Trophoblast cell (in vitro differentiated cells and primary cell): ENCODE results near the gene STK10.
"Not testable (repeated sequence)": the region's sequence is repeated elsewhere in the genome, so short reads cannot be mapped to it uniquely, and the experiment has no call there.

Experiments used
- DNase-seq, 2 donors: peaks; one replicate each; pipeline ENCODE4 v3.0.0-alpha.2; 2016
- H2AFZ ChIP-seq: 2 replicates; pipeline ENCODE4 v1.6.1; 2013; ENCODE audit warnings: low read length, moderate library complexity, mild to moderate bottlenecking; ENCODE audit not compliant: insufficient read depth, poor library complexity
- H2AK5ac ChIP-seq: 2 replicates; pipeline ENCODE4 v1.6.1; 2013; ENCODE audit warnings: mild to moderate bottlenecking, low read length
- H2BK120ac ChIP-seq: 2 replicates; pipeline ENCODE4 v1.6.1; 2013; ENCODE audit warnings: low read length, mild to moderate bottlenecking, moderate library complexity; ENCODE audit not compliant: insufficient read depth, poor library complexity
- H2BK12ac ChIP-seq: 2 replicates; pipeline ENCODE4 v1.6.1; 2013; ENCODE audit warnings: mild to moderate bottlenecking, low read length, moderate library complexity
- H2BK5ac ChIP-seq: 2 replicates; pipeline ENCODE4 v1.6.1; 2013; ENCODE audit warnings: low read length, low read depth, moderate library complexity, mild to moderate bottlenecking; ENCODE audit not compliant: poor library complexity
- H3K14ac ChIP-seq: 2 replicates; pipeline ENCODE4 v1.6.1; 2013; ENCODE audit warnings: mild to moderate bottlenecking, low read length
- H3K18ac ChIP-seq: 2 replicates; pipeline ENCODE4 v1.6.1; 2013; ENCODE audit warnings: mild to moderate bottlenecking, low read length
- H3K23ac ChIP-seq: 2 replicates; pipeline ENCODE4 v1.6.1; 2013; ENCODE audit warnings: low read length
- H3K27ac ChIP-seq: 2 replicates; pipeline ENCODE4 v1.5.1; 2013; ENCODE audit warnings: low read depth, mild to moderate bottlenecking, inconsistent platforms, low read length, moderate library complexity
- H3K27me3 ChIP-seq: 2 replicates; pipeline ENCODE4 v1.6.1; 2013; ENCODE audit warnings: inconsistent platforms, mild to moderate bottlenecking, low read length, moderate library complexity; ENCODE audit not compliant: insufficient read depth
- H3K36me3 ChIP-seq, 2 experiments: 1 replicate in 1 of 2; 2 replicates in 1 of 2; pipeline ENCODE4 v1.6.1; 2013; ENCODE audit warnings: low read length in 2 of 2, mild to moderate bottlenecking in 2 of 2, moderate library complexity in 1 of 2; ENCODE audit not compliant: insufficient read depth in 2 of 2, control insufficient read depth in 1 of 2
- H3K4ac ChIP-seq: 2 replicates; pipeline ENCODE4 v1.6.1; 2013; ENCODE audit warnings: low read depth, mild to moderate bottlenecking, low read length, moderate library complexity
- H3K4me1 ChIP-seq, 2 experiments: 1 replicate in 1 of 2; 2 replicates in 1 of 2; pipeline ENCODE4 v1.6.1; 2013; ENCODE audit warnings: low read length in 2 of 2, mild to moderate bottlenecking in 2 of 2, moderate library complexity in 1 of 2; ENCODE audit not compliant: insufficient read depth in 2 of 2, control insufficient read depth in 1 of 2
- H3K4me2 ChIP-seq: 2 replicates; pipeline ENCODE4 v1.6.1; 2013; ENCODE audit warnings: inconsistent platforms, mild to moderate bottlenecking, low read length, moderate library complexity
- H3K4me3 ChIP-seq: 2 replicates; pipeline ENCODE4 v1.5.1; 2013; ENCODE audit warnings: mild to moderate bottlenecking, low read depth, low read length, inconsistent platforms
- H3K79me1 ChIP-seq: one replicate; pipeline ENCODE4 v1.6.1; 2013; ENCODE audit warnings: low read length
- H3K79me2 ChIP-seq: 2 replicates; pipeline ENCODE4 v1.6.1; 2013; ENCODE audit warnings: low read length, mild to moderate bottlenecking; ENCODE audit not compliant: control insufficient read depth, insufficient read depth, poor library complexity
- H3K9ac ChIP-seq: 2 replicates; pipeline ENCODE4 v1.6.1; 2013; ENCODE audit warnings: mild to moderate bottlenecking, low read length
- H3K9me3 ChIP-seq: 2 replicates; pipeline ENCODE4 v1.6.1; 2013; ENCODE audit warnings: low read depth, mild to moderate bottlenecking, control low read depth, inconsistent platforms, low read length; ENCODE audit not compliant: insufficient read depth
- H4K12ac ChIP-seq: 2 replicates; pipeline ENCODE4 v1.6.1; 2013; ENCODE audit warnings: low read depth, mild to moderate bottlenecking, low read length, moderate library complexity
- H4K8ac ChIP-seq: 2 replicates; pipeline ENCODE4 v1.6.1; 2013; ENCODE audit warnings: low read depth, mild to moderate bottlenecking, low read length, moderate library complexity
- H4K91ac ChIP-seq: one replicate; pipeline ENCODE4 v1.6.1; 2013; ENCODE audit warnings: low read depth, mild to moderate bottlenecking, low read length, moderate library complexity
- WGBS: extraction: QIAGEN DNeasy Blood & Tissue Kit; methylation state at CpG from one replicate; pipeline ENCODE4 v1.1.7; 2013; ENCODE audit warnings: missing lambda C conversion rate; ENCODE audit not compliant: insufficient read length, insufficient coverage; ENCODE audit errors: extremely low coverage; 5-methylcytosine and 5-hydroxymethylcytosine counted together

The STK10 gene

GRCh38 chr5:172207511-172207910 is 19.5 kb upstream of the STK10 start:
- Histone ChIP-seq H3K79me2 (no peaks in the 10 kb centered on the region), H3K23ac (no peak overlapping the region), H3K4me3 (no peak overlapping the region), H3K79me1 (no peaks in the 10 kb centered on the region), H4K8ac (no peak overlapping the region), H2BK5ac (no peak overlapping the region), H4K12ac (no peak overlapping the region), H3K27ac (no peak overlapping the region), H3K9ac (no peak overlapping the region), H3K4ac (no peak overlapping the region), H2AFZ (no peak overlapping the region), H2AK5ac (no peak overlapping the region), H3K27me3 (no peaks in the 10 kb centered on the region), H4K91ac (no peak overlapping the region), H3K14ac (no peak overlapping the region), H3K9me3 (no peaks in the 10 kb centered on the region), H3K4me1 (no peaks in the 10 kb centered on the region), H3K4me2 (no peak overlapping the region), H3K36me3 (peaks cover 6 to 9% of the 10 kb centered on the region in 2 experiments), H2BK120ac (no peak overlapping the region), H3K18ac (no peak overlapping the region), H2BK12ac (no peak overlapping the region)
- no CpG with 5 or more reads among the region's 3 CpGs for WGBS
- no peak for DNase-seq

GRCh38 chr5:172205984-172206383 is 18.0 kb upstream of the STK10 start:
- H3K4me3 ChIP-seq, DNase-seq, H2BK120ac ChIP-seq, H3K27ac ChIP-seq, H3K4me2 ChIP-seq, H3K79me1 ChIP-seq, H3K4me1 ChIP-seq, H3K9me3 ChIP-seq, H3K23ac ChIP-seq, H2AFZ ChIP-seq, H2BK12ac ChIP-seq, H4K8ac ChIP-seq, H2AK5ac ChIP-seq, H4K91ac ChIP-seq, H3K27me3 ChIP-seq, H3K4ac ChIP-seq, H3K18ac ChIP-seq, H3K14ac ChIP-seq, H3K36me3 ChIP-seq, H3K9ac ChIP-seq, H3K79me2 ChIP-seq, H2BK5ac ChIP-seq, H4K12ac ChIP-seq: not testable (repeated sequence)
- WGBS, result no CpG with 5 or more reads among the region's 11 CpGs

GRCh38 chr5:172200476-172200875 is 12.5 kb upstream of the STK10 start:
- Histone ChIP-seq H3K18ac (no peak overlapping the region), H4K91ac (no peak overlapping the region), H3K4me2 (no peak overlapping the region), H3K27me3 (no peaks in the 10 kb centered on the region), H3K14ac (no peak overlapping the region), H3K9me3 (peaks cover 1% of the 10 kb centered on the region), H3K9ac (no peak overlapping the region), H2AK5ac (no peak overlapping the region), H2BK5ac (no peak overlapping the region), H2BK12ac (no peak overlapping the region), H3K23ac (no peak overlapping the region), H3K27ac (no peak overlapping the region), H3K79me1 (no peaks in the 10 kb centered on the region), H2AFZ (no peak overlapping the region), H4K8ac (no peak overlapping the region), H3K36me3 (peaks cover 0 to 1% of the 10 kb centered on the region in 2 experiments), H3K79me2 (no peaks in the 10 kb centered on the region), H2BK120ac (no peak overlapping the region), H3K4me1 (no peaks in the 10 kb centered on the region), H3K4ac (no peak overlapping the region), H4K12ac (no peak overlapping the region), H3K4me3 (no peak overlapping the region)
- no CpG with 5 or more reads among the region's 6 CpGs for WGBS
- no peak for DNase-seq

- WGBS, result no CpG with 5 or more reads among the region's 10 CpGs
- Histone ChIP-seq H3K23ac (no peak overlapping the region), H3K27me3 (no peaks in the 10 kb centered on the region), H2BK5ac (no peak overlapping the region), H4K12ac (no peak overlapping the region), H3K18ac (no peak overlapping the region), H3K4me3 (no peak overlapping the region), H3K4me2 (no peak overlapping the region), H3K14ac (no peak overlapping the region), H3K4ac (no peak overlapping the region), H3K4me1 (no peaks in the 10 kb centered on the region), H4K8ac (no peak overlapping the region), H2BK120ac (no peak overlapping the region), H3K79me1 (no peaks in the 10 kb centered on the region), H3K9me3 (peaks cover 1% of the 10 kb centered on the region), H3K36me3 (peaks cover 0 to 1% of the 10 kb centered on the region in 2 experiments), H2AFZ (no peak overlapping the region), H2AK5ac (no peak overlapping the region), H3K9ac (no peak overlapping the region), H3K27ac (no peak overlapping the region), H2BK12ac (no peak overlapping the region), H3K79me2 (no peaks in the 10 kb centered on the region), H4K91ac (no peak overlapping the region)
- no peak for DNase-seq
These were observed 11.4 kb upstream of the STK10 start for GRCh38 chr5:172199446-172199845.
